Measurements from ENCODE around the gene TAOK1.

Gene TAOK1

GRCh38 chr17:29571883-29572681 is 181.9 kb downstream of the TAOK1 start:
- DNase-seq (ENCODE audit: low read depth) = no peak

- DNase-seq (ENCODE audit: low read depth) = no peak
Observed at GRCh38 chr17:29572691-29573557, 182.8 kb downstream of the TAOK1 start.

DNA sequence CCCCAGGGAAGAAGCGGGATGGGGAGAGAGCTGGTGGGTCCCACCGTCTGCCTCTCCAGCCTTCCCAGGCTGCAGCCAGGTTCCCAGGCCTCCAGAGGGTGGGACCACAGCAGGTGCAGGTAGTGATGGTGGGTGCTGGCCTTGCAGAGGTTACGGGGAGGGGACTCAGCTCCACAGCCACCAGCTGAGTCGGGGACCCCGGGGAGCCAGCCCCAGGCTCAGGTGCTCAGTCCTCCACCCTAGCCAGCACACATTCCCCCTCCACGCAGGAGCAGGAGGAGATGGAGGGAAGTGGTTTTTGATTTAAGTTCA is 183.4 kb downstream of the TAOK1 start:
- no peak for DNase-seq (ENCODE audit: low read depth)

- DNase-seq (ENCODE audit: low read depth) = no peak
Observed at GRCh38 chr17:29573871-29574731, 183.9 kb downstream of the TAOK1 start.

DNA sequence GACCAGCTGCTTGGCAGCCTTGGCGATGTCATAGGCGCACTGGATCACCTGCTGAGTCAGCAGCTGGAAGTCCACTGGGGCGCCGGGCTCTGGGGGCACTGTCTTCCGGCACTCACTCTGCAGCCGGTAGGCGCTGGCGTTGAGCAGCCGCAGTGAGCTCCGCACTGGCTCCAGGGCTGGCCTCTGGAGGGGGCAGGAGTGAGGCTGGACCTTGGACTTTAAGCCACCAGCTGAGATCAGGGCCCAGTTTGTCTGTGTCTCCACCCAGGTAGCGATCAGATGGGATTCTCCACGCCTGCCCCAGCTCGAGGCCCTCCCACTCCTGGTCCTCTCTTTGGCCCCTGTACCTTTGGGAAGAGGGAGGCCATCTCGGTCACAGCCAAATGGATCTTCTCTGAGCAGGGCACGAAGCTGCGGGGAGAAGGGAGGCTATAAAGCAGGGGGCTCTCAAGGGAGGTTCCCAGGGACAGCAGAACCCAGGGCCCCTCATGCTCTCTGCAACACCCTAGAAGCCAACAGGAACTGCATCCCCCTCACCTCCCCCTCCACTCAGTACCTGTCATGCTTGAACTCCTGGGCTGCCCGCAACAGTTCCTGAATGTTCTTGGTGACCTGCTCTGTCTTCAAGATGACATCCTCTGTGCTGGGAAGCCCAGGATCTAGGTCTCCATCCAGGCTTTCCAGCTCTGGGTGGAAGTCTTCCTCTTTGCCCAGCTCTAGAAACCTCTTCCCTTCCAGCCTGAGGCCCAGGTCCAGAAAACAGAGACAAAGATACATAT is 184.8 kb downstream of the TAOK1 start:
- no peak for DNase-seq (ENCODE audit: low read depth)

DNA sequence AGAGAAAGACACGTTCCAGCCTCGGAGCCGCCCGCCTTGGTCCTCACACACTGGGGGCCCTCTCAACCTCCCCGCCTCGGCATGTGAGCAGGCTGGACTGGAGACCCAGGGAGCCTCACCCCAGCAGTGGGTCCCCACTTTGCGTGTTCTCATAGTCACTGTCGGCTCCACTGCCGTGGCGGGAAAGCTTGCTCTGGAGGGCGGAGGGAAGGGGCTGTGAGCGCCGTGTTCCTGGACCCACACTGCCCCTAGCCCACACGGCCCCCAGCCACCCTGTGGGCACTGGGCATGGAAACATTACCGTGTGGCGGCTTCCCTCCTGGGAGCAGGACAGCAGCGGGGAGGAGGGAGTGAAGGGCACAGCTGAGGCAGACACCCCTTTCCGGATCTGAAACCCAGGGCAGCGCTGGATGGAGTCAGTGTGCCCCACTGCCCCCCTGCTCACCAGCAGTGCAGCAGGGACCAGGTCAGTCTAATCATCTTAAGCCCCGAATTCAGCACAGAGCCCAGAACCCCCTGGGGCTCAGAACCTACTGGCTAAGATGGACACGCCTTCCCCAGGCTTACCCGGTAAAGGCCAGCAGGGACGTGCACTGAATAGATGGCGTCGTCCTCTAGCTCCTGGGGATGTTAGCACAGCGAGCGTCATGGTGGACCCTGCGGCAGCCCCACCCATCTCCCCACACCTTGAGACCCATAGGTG is 185.5 kb downstream of the TAOK1 start:
- no peak for DNase-seq (ENCODE audit: low read depth)

DNA sequence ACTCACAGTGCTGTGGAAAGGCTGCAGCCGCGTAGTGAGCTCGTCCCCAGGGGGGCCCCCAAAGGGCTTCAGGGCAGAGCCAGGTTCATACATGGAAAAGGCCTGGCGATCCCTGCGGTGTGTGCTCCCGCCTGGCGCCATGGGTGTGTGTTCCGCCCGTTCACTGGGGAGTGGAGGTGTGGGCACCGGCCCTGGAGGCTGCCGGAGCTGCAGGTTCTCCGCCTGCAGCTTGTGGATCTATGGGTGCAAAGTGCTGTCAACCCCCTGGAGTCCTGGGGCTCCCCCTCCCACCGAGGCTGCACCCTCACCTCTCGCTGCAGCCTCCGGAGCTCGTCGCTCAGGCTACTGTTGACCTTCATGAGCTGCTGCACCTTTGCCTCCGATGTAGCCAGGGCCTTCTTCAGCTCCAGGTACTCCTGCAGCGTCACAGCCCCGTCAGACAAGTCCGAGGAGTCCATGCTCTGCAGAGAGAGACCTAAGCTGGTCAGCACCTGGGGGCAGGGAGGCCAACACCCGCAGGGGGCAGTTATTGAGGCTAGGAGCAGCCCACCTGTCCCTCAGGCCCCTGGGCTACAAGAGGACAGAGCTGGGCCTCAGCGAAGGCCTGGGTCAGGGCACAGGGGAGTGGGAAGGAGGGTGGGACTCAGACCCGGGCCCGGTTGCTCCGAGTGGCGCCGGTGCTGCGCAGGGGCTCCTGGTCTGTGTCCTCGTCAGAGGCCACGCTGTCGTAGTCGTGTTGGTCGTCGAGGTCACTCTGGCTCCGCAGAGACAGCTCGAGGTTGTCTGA is 186.2 kb downstream of the TAOK1 start:
- no peak for DNase-seq (ENCODE audit: low read depth)

DNA sequence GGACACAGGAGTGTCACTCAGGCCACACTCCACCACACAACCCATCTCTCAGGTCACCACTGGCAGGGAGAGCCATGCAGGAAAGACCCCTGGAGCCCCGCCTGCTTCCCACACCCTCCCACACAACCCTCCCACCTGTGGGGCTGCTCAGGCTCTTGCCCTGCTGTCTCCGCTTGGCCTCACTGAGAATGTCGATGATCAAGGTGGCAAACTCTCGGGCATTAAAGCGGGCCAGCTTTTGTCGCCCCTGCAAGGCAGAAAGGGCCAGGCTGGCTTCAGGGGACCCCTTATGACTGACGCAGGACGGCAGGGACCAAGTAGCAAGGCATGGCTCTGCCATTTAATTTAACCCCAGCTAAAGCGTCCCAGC is 186.8 kb downstream of the TAOK1 start:
- DNase-seq (ENCODE audit: low read depth) = no peak

GRCh38 chr17:29577385-29578211 is 187.4 kb downstream of the TAOK1 start:
- no peak for DNase-seq (ENCODE audit: low read depth)

DNA sequence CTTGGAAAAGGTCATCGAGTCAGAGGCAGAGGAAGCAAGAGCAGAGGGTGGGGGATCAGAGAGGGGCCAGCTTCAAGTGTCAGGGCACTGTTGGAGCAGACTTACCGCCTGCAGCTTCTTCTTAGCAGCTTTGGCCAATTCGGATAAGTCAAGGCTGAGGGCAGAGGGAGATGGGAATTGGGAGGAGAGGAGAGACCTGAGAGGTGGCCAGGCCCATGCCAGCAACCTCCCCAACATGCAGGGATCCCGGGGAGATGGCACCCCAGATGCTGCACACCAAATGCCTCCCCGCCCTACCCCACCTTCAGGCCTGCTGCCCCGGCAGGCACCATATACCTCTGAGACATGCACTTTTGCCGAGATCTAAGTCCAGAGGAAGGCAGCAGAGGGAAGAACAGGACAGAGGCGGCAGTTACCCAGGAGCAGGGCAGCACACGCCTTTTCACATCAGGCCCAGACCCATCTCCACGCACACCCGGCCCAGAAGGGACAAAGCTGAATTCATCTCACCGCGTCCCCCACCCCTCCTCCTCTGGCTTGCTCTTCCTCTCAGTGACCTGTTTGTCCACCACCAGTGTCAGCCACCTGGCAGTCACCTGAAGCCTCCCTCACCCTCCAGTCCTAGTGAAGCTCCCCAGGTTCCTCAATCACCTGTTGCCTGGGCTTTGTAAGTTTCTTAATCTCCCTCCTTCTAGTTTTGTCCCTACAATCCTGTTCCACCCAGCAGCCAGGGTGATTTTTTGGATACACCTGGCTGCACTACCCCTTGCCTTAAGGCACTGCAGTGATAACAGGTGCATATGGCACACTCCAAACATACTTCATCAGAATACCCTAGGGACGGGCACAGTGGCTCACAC is 188.7 kb downstream of the TAOK1 start:
- no peak for DNase-seq (ENCODE audit: low read depth)

GRCh38 chr17:29579866-29580771 is 190.0 kb downstream of the TAOK1 start:
- DNase-seq (ENCODE audit: low read depth) = peak; percentile 78

DNA sequence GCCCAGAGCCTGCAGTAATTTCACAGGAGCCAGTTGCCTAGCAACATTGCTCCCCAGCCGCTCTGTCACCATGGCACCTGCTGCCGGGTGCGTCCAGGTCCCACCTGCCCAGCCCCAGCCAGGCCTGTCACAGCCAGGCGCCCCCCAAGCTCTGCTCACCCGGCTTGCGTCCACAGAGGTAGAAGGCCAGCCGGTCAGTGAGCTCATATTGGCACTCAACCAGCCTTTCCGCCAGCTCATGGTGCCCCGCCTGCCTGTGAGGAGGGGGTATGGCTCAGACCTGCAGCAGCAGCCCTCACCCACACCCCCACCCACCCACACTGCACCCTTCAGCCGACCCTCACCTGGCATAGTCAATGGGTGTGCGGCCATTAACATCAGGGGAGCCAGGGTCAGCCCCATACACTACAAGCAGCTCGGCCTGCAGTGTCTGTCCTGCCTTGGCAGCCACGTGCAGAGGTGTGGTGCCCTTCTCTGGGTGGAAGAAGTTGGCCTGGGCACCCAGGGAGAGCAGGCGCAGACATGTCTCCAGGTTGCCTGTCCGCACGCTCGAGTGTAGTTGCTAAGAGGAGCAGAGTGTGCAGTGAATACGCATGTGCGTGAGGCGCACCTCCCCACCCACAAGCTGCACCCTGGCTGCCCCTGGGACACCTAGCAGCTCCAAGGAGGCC is 191.6 kb downstream of the TAOK1 start:
- DNase-seq (ENCODE audit: low read depth) = no peak

DNA sequence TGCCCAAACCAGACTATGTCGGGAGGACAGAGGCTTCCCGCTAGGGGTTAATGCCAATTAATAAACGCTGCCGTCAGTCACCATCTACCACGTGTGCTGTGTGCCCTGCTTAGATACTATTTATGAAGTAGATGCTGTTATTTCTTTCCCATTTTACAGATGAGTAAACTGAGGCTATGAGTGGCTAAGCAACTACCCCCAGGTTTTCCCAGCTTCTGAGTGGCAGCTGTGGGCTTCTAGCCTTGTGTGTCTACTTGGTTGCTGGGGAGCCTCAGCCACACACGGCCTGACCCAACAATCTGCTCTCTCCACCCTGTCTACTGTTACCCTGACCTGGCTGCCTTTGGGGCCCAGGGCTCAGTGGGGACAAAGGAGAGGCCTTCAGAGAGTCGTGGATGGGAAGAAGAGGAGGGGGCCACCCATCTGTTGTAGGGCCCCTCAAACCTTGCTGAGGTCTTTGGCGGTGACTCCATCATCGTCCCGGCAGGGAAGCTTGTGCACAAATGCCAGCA is 192.1 kb downstream of the TAOK1 start:
- DNase-seq (ENCODE audit: low read depth) = no peak

GRCh38 chr17:29582772-29583171 is 192.6 kb downstream of the TAOK1 start:
- no peak for DNase-seq (ENCODE audit: low read depth)

- DNase-seq (ENCODE audit: low read depth) = no peak
Observed at GRCh38 chr17:29583324-29584248, 193.4 kb downstream of the TAOK1 start.
